HG03378 (cell line): ENCODE results near the gene FGFR2.

Experiments used
- ATAC-seq: cut with Tn5 transposase; IDR thresholded peaks from one replicate; pipeline ENCODE4 v1.9.1; 2021; ENCODE audit warnings: mild to moderate bottlenecking, moderate library complexity; ENCODE audit not compliant: unreplicated experiment

Gene FGFR2

DNA sequence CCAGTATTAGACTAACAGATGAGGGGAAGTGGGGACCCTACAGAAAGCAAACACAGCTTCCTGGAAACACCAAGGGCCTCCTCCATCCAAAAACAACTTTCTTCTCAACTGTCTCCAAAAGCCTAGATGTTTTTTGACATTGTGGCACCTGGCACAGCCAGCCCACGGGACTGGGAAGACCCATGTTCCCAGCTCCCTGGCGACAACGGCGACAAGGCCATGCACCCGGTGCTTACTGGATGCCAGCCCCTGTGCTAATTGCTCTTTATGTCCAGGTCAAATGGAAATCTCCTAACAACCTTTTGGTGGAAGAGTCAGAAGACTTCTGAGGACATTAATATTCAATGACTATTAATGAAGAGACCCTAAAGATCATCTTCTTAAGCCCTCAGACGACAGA lies 7.1 kb downstream of the FGFR2 start:
- no peak for ATAC-seq

- ATAC-seq = no peak
Measured at GRCh38 chr10:121590772-121591171, 7.5 kb downstream of the FGFR2 start.

DNA sequence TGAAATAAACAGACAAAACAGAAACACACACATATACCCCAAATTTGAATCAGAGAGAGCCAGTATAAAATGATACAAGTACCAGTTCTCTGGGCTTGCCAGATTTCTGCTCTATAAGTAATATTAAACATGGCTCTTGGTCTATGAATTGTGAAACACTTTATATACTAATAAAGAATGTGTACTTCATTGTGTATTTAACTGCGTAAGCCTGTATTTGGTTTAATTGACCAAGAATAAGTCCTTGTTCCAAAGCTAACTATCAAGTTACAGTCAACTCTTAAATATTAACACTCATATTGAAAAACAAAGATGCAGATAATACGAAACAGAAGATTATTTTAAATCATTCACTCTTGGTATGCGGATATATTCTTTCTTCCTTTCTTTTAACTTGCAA lies 8.7 kb downstream of the FGFR2 start:
- ATAC-seq = no peak

- ATAC-seq = no peak
Measured at GRCh38 chr10:121583857-121584256, 14.4 kb downstream of the FGFR2 start.

- ATAC-seq = no peak
Measured at GRCh38 chr10:121583258-121583657, 15.0 kb downstream of the FGFR2 start.

DNA sequence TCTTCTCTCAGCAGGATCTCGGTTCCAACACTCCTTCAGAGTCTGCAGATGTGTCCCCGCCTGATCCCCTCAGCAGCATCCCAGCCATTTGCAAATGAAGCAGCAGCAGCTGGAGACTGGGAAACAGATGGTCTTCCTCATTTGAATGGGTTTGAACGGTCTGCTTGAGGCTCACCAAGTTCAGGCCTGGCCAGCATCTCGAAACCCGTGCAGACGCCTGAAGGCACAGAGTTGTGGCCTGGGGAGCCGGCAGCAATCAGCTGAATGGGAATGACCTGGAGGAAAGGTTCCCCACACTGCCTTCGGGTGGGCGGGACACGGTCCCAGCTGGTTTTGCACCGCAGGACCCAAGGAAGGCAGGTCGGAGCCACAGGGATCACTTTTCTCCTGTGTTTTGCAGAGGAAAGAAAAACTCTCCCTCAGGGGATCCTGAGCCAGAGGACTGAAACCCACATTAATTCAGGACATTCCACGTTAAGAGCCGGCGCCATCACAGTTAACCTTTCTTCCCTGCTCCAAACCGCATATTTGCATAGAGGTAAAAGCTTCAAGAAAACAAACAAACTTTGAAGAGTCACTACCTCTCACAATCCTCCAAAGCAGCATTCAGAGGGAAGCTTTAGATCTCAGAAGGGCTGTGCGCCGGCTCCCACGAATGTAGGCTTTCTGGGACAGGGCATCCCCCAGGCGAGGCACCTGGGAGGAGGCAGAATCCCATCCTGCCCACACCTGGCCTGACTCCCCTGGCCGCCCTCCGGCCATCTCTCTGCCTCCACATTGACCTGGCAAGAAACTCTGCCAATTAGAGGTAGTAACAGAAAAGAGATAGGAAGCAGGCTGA lies 17.7 kb downstream of the FGFR2 start:
- no peak for ATAC-seq

DNA sequence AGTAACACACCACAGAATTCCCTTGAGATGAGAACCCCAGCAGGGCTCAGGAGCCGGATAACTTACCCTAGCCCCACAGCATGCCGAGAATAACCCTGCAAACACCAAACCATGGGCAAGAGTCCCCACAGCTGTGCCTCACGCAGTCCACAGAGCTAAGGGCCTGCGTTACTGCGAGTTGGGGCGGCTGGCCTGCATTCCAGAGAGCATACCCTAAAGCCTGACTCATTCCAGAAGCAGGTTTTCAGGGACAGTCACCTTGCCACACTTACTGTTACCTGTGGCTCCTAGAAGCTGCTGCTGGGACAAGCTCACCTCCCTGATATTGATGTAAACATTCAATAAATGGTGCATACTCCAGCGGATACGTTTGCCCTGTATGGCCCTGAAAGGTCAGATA lies 18.6 kb downstream of the FGFR2 start:
- ATAC-seq = no peak

GRCh38 chr10:121578965-121579364 lies 19.3 kb downstream of the FGFR2 start:
- no peak for ATAC-seq

DNA sequence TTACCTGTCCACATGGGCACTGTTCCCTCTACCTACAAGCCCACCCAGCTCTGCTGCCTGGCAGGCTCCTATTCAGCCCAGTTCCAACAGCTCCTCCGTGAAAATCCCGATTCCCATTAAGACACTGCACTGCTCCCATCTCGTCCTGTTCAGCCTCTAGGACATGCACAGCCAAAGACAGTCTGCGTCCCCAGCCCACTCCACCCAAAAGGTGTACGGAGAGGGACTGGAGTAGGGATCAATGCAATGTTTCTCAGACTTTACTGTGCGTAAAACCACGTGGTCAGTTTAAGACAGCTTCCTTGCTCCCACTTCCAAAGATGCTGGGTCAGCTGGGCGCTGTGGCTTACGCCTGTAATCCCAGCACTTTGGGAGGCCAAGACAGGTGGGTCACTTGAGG lies 19.9 kb downstream of the FGFR2 start:
- ATAC-seq = no peak

DNA sequence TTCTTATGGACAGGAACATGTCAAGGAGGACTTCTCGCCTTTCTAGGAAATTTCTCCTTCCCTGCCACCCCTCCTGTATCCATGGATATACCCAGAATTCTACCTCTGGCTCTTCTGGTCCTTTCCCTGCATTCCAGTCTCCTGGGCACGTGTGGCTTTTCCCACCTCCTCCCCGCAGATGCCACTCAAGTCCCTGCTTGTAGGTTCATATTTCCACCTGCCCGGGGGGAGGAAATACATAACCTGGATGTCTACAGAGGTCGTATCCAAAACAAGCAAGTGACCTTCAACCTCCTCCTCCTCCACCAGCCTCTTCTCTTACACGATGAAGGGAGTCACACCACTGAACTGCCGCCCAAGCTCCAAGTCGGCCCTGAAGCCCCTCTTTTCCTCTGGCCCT lies 20.7 kb downstream of the FGFR2 start:
- no peak for ATAC-seq

DNA sequence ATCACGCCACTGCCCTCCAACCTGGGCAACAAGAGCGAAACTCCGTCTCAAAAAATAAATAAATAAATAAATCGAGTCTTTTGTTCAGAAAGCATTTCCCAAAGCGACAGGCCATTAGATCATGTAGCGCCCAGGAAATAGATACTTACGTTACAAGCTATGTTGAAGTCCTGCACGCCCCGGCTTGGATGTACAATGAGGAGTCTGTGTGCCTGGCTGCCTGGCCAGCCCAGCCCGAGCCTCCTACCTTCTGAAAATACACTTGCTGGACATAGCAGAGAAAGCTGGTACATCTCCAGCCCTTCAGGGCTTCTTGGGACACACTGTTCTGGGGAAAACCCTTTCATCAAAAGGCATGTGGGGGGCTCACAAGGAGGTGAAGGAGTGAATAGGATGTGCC lies 22.1 kb downstream of the FGFR2 start:
- no peak for ATAC-seq

- no peak for ATAC-seq
Measured at GRCh38 chr10:121574519-121575166, 23.6 kb downstream of the FGFR2 start.

GRCh38 chr10:121573538-121573941 lies 24.7 kb downstream of the FGFR2 start:
- ATAC-seq = no peak

DNA sequence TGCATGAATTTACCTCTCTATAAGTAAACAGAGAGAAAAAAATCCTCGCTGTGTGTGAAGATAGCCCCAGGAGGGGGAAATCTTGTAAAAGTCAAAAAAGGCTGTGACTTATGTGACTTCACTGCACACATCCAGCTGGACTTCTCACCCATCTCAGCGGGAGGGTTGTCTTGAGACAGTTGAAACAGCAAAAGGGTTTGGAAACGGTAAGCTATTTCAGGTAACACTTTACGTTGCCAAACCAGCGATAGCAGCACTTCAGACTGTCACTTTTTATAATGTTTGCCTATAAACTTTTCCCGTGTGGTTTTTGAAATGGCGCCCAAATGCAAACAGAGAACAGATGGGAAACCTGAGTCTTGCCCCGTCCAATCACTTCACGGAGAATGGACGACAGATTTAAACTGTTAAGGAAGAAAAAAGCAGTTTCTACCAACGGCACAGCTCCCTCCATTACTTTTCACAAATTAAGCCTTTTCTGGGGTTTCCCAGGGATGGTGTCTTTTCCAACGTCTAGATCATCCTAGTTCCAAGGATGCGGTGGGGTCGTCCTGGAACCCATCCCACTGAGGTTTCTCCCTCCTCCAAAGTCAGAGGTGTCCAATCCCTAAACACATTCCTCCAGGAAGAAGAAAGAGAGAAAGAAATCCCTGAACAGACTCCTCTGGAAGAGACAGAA lies 25.2 kb downstream of the FGFR2 start:
- ATAC-seq = no peak

DNA sequence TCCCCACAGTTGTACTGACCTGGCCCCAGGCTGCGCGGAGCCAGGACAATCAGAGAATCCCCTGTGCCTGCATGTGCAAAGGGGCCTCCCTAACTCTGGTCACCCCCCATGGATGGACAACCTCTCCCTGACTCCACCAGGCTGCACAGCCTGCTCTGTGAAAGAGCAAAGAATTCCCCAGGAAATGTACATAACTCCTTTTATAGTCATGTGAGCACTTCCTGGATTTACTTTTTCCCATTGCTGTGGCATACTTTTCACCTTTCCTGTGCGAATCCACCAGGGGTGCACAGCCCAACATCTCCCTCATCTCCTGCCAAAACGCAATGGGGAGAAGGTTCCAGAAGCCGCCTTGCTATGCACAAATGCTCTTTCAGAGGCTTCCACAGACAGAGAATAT lies 27.9 kb downstream of the FGFR2 start:
- ATAC-seq = no peak

DNA sequence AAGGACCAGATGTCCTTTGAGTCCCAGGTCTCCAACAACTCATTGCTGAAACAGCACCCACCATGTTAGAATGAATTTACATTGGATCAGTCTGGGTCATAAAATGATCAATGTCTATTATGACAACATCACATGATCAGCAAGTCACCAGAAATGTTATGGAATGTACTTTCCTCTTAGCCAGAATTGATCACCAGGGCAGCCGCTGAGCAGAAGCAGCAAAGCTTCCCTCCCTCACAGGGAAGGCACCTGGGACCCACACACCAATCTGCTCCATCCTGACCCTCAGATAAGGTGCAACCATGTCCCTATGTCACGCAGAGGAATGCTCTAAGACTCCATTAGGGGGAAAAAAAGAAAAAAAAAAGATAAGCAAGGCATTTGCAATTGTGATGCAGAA lies 30.0 kb downstream of the FGFR2 start:
- ATAC-seq = no peak

DNA sequence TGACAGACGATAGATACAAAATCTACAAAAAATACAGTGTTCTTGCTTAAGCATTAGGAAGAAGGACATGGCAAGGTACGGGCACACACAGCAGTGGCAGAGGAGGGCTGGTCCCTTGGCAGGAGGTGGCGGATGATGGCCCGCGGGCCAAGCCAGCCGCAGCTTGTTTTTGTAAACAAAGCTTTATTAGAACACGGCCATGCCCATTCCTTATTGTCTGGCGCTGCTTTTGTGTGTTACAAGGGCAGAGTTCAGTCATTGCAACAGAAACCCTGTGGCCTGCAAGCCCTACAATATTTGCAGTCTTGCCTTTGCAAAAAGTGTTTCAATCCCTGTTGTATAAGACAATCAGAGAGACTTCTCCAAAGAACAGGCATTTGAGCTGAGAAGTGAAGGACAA lies 30.7 kb downstream of the FGFR2 start:
- ATAC-seq = no peak

DNA sequence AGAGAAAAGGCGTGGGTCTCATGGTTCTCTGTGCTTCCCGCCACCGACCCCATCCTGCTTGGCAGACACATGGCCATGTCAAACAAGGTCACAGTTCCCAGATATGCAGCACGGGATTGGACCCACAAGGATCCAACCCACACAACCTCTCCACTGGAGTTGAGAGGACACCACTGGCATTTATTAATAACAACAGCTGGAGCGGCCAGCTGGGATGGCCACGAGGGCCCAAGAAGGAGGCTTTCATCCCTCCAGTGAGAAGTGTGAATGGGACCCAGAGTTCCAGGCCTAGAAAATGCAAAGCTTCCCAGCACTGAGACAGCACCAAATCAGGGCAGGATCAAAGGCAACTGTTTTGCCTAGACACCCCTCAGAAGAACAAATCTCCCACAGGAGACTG lies 31.5 kb downstream of the FGFR2 start:
- no peak for ATAC-seq

DNA sequence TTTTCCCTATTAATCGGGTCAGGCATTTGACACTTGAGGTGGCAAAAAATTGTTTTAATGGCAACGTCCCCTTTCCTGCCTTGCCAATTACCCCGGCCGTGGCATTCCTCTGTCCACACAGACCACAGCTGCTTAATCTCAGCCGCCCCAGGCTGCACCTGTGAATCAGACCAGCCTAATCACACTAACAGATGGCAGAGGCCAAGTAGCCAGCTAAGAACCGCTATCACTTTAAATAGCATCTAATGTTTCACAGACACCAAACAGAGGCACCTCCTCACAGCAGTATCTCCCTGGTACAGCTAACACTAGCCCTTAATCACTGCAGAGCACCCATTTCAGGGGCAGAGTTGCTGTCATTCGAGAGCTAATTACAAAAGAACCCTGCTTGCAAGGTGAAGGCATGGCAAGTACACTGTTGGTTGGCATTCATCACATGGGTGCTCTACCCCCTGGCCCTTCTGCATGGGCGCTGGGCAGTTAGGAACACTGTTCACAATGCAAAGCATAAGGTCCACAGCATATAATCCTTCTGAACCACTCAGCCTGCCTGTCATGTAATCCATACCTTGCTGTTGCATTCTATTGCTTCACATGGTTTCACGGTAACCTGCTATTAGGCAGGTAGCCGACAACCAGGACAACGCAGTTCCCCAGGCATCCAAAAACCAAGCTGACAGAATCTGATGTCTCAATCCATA lies 38.8 kb downstream of the FGFR2 start:
- no peak for ATAC-seq

GRCh38 chr10:121558238-121558637 lies 40.0 kb downstream of the FGFR2 start:
- ATAC-seq = no peak

DNA sequence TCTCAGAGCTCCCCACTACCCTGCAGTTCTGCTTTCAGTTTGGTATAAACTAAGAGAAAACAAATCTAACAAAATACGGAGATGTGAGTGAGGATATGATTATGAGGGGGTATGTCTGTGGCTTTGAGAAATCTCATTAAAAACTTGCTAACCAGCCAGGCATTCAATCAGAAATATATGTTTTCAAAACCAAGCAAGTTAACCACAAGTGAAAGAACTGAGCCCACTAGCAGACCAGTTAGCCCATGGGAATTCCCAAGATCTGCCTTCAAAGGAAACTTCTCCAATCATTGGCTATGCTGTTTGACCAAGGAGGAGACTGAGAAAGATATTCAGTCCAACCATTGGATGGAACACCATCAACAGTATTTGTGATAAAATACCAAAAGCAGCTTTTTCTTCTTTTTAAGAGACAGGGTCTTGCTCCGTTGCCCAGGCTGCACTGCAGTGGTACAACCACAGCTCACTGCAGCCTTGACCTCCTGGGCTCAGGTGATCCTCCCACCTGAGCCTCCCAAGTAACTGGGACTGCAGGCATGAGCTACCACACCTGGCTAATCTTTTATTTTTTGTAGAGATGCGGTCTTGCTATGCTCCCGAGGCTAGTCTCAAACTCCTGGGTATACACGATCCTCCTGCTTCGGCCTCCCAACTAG lies 41.2 kb downstream of the FGFR2 start:
- ATAC-seq = no peak
